Activated CD8-positive, alpha-beta memory T cell treated with anti-CD3 and anti-CD28 coated beads for 1 hour (primary cell): ENCODE results near the gene TNFAIP3.

ENCODE experiments used
- DNase-seq, 2 donors: peaks; one replicate each; pipeline ENCODE4 v3.0.0-alpha.2; 2020; ENCODE audit warnings: low read depth in 1 of 2; ENCODE audit errors: extremely low read depth in 1 of 2

Gene TNFAIP3

GRCh38 chr6:137862419-137863090, 4.5 kb upstream of the TNFAIP3 start:
- DNase-seq: no peak

GRCh38 chr6:137863091-137863797, 3.8 kb upstream of the TNFAIP3 start:
- DNase-seq: no peak

GRCh38 chr6:137864812-137865508, 2.1 kb upstream of the TNFAIP3 start:
- DNase-seq: no peak

GRCh38 chr6:137866200-137866913, 702 bp upstream of the TNFAIP3 start:
- peak; percentile 49 to 60 for DNase-seq

GRCh38 chr6:137867685-137868509, 838 bp downstream of the TNFAIP3 start:
- DNase-seq: no peak

GRCh38 chr6:137868721-137869548, 1.9 kb downstream of the TNFAIP3 start:
- no peak for DNase-seq

- no peak for DNase-seq
Measured at GRCh38 chr6:137869549-137870307, 2.7 kb downstream of the TNFAIP3 start.

GRCh38 chr6:137870308-137870644, 3.2 kb downstream of the TNFAIP3 start:
- no peak for DNase-seq

GRCh38 chr6:137870744-137871247, 3.7 kb downstream of the TNFAIP3 start:
- no peak for DNase-seq

GRCh38 chr6:137871291-137871690, 4.2 kb downstream of the TNFAIP3 start:
- DNase-seq: no peak

GRCh38 chr6:137871831-137872454, 4.9 kb downstream of the TNFAIP3 start:
- DNase-seq: no peak

GRCh38 chr6:137872581-137873115, 5.6 kb downstream of the TNFAIP3 start:
- no peak for DNase-seq

- DNase-seq: no peak
Measured at GRCh38 chr6:137873273-137873762, 6.3 kb downstream of the TNFAIP3 start.

GRCh38 chr6:137874204-137875057, 7.4 kb downstream of the TNFAIP3 start:
- DNase-seq: no peak

- DNase-seq: no peak
Measured at GRCh38 chr6:137875058-137875520, 8.0 kb downstream of the TNFAIP3 start.

GRCh38 chr6:137875606-137876005, 8.5 kb downstream of the TNFAIP3 start:
- no peak for DNase-seq

GRCh38 chr6:137876547-137876946, 9.5 kb downstream of the TNFAIP3 start:
- DNase-seq: no peak
